ENCODE measurements around the gene ADGRG3.
"Not testable (repeated sequence)": the region's sequence is repeated elsewhere in the genome, so short reads cannot be mapped to it uniquely, and the experiment has no call there.

DNA sequence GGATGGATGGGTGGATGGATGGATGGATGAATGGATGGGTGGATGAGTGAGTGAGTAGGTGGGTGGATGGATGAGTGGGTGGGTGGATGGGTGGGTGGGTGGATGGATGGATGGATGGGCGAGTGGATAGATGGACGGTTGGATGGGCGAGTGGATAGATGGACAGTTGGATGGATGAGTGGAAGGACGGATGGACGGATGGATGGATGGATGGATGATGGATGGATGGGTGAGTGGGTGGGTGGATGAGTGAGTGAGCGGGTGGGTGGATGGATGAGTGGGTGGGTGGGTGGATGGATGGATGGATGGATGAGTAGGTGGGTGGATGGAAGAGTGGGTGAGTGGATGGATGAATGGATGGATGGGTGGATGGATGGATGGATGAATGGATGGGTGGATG, 61.7 kb downstream of the ADGRG3 start:
- TF ChIP-seq, protein P1, sequence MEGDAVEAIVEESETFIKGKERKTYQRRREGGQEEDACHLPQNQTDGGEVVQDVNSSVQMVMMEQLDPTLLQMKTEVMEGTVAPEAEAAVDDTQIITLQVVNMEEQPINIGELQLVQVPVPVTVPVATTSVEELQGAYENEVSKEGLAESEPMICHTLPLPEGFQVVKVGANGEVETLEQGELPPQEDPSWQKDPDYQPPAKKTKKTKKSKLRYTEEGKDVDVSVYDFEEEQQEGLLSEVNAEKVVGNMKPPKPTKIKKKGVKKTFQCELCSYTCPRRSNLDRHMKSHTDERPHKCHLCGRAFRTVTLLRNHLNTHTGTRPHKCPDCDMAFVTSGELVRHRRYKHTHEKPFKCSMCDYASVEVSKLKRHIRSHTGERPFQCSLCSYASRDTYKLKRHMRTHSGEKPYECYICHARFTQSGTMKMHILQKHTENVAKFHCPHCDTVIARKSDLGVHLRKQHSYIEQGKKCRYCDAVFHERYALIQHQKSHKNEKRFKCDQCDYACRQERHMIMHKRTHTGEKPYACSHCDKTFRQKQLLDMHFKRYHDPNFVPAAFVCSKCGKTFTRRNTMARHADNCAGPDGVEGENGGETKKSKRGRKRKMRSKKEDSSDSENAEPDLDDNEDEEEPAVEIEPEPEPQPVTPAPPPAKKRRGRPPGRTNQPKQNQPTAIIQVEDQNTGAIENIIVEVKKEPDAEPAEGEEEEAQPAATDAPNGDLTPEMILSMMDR (conservative IDR thresholded peaks at IDR 0.05; ENCODE audit: low read length) = not testable (repeated sequence)
- TF ChIP-seq EZH2phosphoT487 (IDR thresholded peaks at IDR 0.05; ENCODE audit: borderline replicate concordance) = not testable (repeated sequence)

Data from Loucy (cell line).